ENCODE data around the gene MYBPC2. TPM values are rescaled to one million over a fixed set of nuclear protein-coding genes. Genes with fewer than 3 reads are reported as not detected.
A peak's percentile ranks its signal among the peaks of the same experiment; 100 is the strongest.

The MYBPC2 gene
- total RNA-seq, 1 donor, result not detected

- Histone ChIP-seq H3K27me3 (ENCODE audit: insufficient read depth, low read length) (no peaks in the 10 kb centered on the region), H3K9me3 (ENCODE audit: low read depth, low read length) (no peaks in the 10 kb centered on the region), H2AFZ (ENCODE audit: low read length) (no peak overlapping the region), H4K20me1 (ENCODE audit: insufficient read depth, low read length) (no peaks in the 10 kb centered on the region), H3K27ac (ENCODE audit: low read depth, low read length) (no peak overlapping the region), H3K4me1 (ENCODE audit: insufficient read depth, low read length) (no peaks in the 10 kb centered on the region), H3K79me2 (ENCODE audit: insufficient read depth, low read length) (no peaks in the 10 kb centered on the region), H3K4me2 (ENCODE audit: insufficient read depth, low read length) (no peak overlapping the region), H3K4me3 (ENCODE audit: insufficient read depth, low read length) (no peak overlapping the region), H3K36me3 (ENCODE audit: insufficient read depth, low read length) (peaks cover 3% of the 10 kb centered on the region)
- TF ChIP-seq CTCF (IDR thresholded peaks at IDR 0.05; ENCODE audit: extremely low read depth, low read depth, low read length), result no peak
- no peak for DNase-seq (ENCODE audit: insufficient read length, low spot score, missing footprints)
Measured at GRCh38 chr19:50412419-50412818, 20.3 kb upstream of the MYBPC2 start.

GRCh38 chr19:50413096-50413495 lies 19.6 kb upstream of the MYBPC2 start:
- peaks cover 3% of the 10 kb centered on the region for H3K36me3 ChIP-seq (ENCODE audit: insufficient read depth, low read length)
- H3K79me2 ChIP-seq (ENCODE audit: insufficient read depth, low read length), result no peaks in the 10 kb centered on the region
- no peaks in the 10 kb centered on the region for H3K27me3 ChIP-seq (ENCODE audit: insufficient read depth, low read length)
- H3K4me1 ChIP-seq (ENCODE audit: insufficient read depth, low read length), result no peaks in the 10 kb centered on the region
- no peak overlapping the region for H3K4me2 ChIP-seq (ENCODE audit: insufficient read depth, low read length)
- DNase-seq (ENCODE audit: insufficient read length, low spot score, missing footprints), result no peak
- no peaks in the 10 kb centered on the region for H3K9me3 ChIP-seq (ENCODE audit: low read depth, low read length)
- no peak overlapping the region for H2AFZ ChIP-seq (ENCODE audit: low read length)
- no peak for TF ChIP-seq CTCF (IDR thresholded peaks at IDR 0.05; ENCODE audit: extremely low read depth, low read depth, low read length)
- H4K20me1 ChIP-seq (ENCODE audit: insufficient read depth, low read length), result no peaks in the 10 kb centered on the region
- H3K27ac ChIP-seq (ENCODE audit: low read depth, low read length), result no peak overlapping the region
- no peak overlapping the region for H3K4me3 ChIP-seq (ENCODE audit: insufficient read depth, low read length)

- H3K79me2 ChIP-seq (ENCODE audit: insufficient read depth, low read length), result no peaks in the 10 kb centered on the region
- H3K36me3 ChIP-seq (ENCODE audit: insufficient read depth, low read length), result peaks cover 3% of the 10 kb centered on the region
- no peak for TF ChIP-seq CTCF (IDR thresholded peaks at IDR 0.05; ENCODE audit: extremely low read depth, low read depth, low read length)
- no peaks in the 10 kb centered on the region for H3K9me3 ChIP-seq (ENCODE audit: low read depth, low read length)
- no peak overlapping the region for H2AFZ ChIP-seq (ENCODE audit: low read length)
- H3K4me3 ChIP-seq (ENCODE audit: insufficient read depth, low read length), result no peak overlapping the region
- no peak overlapping the region for H3K27ac ChIP-seq (ENCODE audit: low read depth, low read length)
- H3K4me1 ChIP-seq (ENCODE audit: insufficient read depth, low read length), result no peaks in the 10 kb centered on the region
- no peak for DNase-seq (ENCODE audit: insufficient read length, low spot score, missing footprints)
- H4K20me1 ChIP-seq (ENCODE audit: insufficient read depth, low read length), result no peaks in the 10 kb centered on the region
- H3K27me3 ChIP-seq (ENCODE audit: insufficient read depth, low read length), result no peaks in the 10 kb centered on the region
- H3K4me2 ChIP-seq (ENCODE audit: insufficient read depth, low read length), result no peak overlapping the region
Measured at GRCh38 chr19:50413531-50413930, 19.2 kb upstream of the MYBPC2 start.

GRCh38 chr19:50414864-50415660 lies 17.6 kb upstream of the MYBPC2 start:
- H3K27ac ChIP-seq (ENCODE audit: low read depth, low read length), result no peak overlapping the region
- no peaks in the 10 kb centered on the region for H3K9me3 ChIP-seq (ENCODE audit: low read depth, low read length)
- peak; percentile 99 for DNase-seq (ENCODE audit: insufficient read length, low spot score, missing footprints)
- peak; percentile 66 for TF ChIP-seq CTCF (IDR thresholded peaks at IDR 0.05; ENCODE audit: extremely low read depth, low read depth, low read length)
- H3K36me3 ChIP-seq (ENCODE audit: insufficient read depth, low read length), result no peaks in the 10 kb centered on the region
- no peaks in the 10 kb centered on the region for H3K79me2 ChIP-seq (ENCODE audit: insufficient read depth, low read length)
- H2AFZ ChIP-seq (ENCODE audit: low read length), result peak overlapping the region; percentile 44
- peaks cover 9% of the 10 kb centered on the region for H3K27me3 ChIP-seq (ENCODE audit: insufficient read depth, low read length)
- H3K4me1 ChIP-seq (ENCODE audit: insufficient read depth, low read length), result no peaks in the 10 kb centered on the region
- no peak overlapping the region for H3K4me2 ChIP-seq (ENCODE audit: insufficient read depth, low read length)
- H4K20me1 ChIP-seq (ENCODE audit: insufficient read depth, low read length), result no peaks in the 10 kb centered on the region
- no peak overlapping the region for H3K4me3 ChIP-seq (ENCODE audit: insufficient read depth, low read length)

Measured in osteoblast (primary cell).